Measurements from ENCODE around the gene PTPN3.

The PTPN3 gene

DNA sequence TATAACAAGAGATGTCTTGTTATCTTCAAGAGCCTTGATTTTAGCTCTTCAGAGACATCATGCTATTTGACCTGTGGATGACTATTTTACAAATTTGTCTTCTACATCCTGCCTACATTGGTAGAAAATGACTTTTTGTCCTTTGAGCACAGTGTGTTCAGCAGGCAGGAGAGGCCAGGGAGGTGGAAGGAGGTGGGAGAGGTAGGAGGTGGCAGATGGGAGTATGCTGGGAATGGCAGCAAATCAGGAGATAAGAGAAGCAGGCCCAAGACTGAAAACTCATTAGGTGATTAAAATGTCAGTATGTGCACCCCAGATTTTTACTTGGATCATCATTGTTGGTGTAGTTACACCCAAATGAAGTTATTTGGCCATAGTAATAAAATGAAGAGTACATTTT lies 44.1 kb downstream of the PTPN3 start:
- no peak for DNase-seq (ENCODE audit: low read depth in 2 of 2)

DNA sequence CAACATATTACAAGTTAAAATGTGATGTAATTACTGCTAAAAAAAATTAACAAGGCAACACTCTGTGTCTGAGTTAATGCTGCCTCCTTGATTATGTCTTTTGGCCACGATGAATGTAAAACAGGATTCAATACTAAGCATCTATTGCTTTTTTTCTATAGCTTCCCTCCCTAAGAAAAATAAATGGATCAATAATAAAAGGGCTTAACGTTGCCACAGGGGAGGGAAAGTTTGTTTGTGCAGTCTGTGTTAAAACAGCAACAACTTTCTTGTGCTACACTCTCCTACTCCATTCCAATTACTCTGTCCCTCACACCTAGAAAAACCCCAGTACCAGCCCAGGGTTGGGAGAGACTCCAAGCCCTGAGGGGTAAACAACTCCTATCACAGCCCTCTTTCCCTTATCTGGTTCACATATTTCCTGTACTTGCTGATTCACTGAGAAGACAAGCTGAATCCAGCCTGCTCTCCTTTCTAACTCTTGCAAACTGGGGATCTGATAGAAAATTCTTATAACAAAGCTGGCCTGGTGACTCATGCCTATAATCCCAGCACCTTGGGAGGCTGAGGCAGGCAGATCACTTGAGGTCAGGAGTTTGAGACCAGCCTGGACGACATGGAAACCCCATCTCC lies 44.8 kb downstream of the PTPN3 start:
- DNase-seq (ENCODE audit: low read depth in 2 of 2): no peak

GRCh38 chr9:109452761-109453160 lies 45.3 kb downstream of the PTPN3 start:
- no peak for DNase-seq (ENCODE audit: low read depth in 2 of 2)

GRCh38 chr9:109451311-109452025 lies 46.6 kb downstream of the PTPN3 start:
- DNase-seq (ENCODE audit: low read depth in 2 of 2): no peak

DNA sequence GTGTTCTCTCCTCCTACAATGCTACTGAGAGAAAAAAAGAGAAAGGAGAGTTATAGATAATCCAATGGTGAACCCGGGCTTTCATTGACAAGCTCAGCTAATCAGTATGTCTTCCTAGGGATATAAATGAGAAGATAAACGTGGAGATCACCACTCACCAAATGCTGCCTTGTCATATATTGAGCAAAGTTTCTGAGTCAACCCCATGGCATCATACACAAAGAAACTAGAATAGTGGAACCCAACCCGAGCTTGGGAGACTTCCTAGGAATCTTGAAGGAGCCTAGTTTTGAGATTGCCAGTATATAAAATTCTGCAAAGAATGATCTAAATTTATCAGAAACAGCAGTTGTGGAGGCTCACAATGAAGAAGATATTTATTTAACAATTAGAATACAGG lies 47.8 kb downstream of the PTPN3 start:
- no peak for DNase-seq (ENCODE audit: low read depth in 2 of 2)

GRCh38 chr9:109449036-109449798 lies 48.9 kb downstream of the PTPN3 start:
- DNase-seq (ENCODE audit: low read depth in 2 of 2): no peak

GRCh38 chr9:109448223-109448622 lies 49.9 kb downstream of the PTPN3 start:
- no peak for DNase-seq (ENCODE audit: low read depth in 2 of 2)

DNA sequence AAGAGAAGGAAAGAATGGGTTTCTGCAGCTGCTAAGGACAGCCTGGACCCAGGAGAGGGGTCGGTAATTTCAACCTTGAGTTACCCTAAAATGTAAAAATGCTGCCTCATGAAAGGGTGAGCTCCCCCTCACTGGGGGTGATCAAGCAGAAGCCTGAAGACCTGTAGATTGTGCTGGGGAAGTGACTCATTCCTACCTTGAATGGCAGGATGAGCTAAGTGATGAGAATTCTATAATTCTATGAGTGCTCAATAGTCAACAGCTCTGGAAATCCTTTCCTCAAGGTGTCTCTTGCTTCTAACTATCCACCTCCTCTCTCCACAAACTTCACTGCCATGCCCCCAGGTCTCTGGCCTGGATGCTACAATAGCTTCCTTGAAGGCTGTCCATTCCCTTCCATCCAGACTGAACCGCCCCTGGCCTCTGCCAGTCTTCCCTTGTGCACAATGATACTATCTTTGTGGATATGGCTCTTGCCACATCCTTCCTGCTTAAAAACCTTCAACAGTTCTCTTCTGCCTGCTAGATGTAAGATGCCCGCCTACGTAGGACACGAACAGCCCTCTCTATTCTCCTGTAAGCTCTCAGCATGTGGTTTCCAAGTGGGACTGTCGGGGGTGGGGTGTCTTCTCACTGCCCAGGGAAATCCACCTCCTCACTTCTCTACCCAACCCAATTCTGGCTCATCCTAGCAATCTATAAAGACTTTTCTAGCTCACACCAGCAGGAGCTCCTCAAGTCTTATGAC lies 50.6 kb downstream of the PTPN3 start:
- DNase-seq (ENCODE audit: low read depth in 2 of 2): no peak

DNA sequence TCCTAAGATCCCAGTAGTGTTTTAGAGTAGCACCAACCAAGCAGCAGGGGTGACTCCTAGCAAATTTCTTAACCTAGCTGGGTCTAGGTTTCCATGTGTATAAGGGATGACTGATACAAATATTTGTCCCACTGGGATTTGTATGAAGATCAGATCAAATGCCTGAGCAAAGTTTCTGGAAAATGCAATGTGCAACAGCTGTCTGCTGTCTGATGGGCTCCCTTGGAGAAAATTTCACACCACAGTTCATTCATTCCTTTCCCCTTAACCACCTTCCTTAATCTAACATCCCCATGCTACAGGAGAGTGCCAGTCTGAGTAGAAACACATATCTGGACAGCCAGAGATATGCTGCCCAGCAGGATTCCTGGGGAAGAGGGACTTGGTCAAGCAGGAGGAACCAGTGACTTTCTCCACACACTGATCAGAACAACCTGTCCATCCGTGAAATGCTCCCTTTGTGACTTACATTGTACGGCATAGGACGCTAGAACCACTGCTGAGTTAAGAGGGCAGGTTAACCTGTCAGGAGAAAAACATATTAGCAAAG lies 53.3 kb downstream of the PTPN3 start:
- DNase-seq (ENCODE audit: low read depth in 2 of 2): no peak

- DNase-seq (ENCODE audit: low read depth in 2 of 2): no peak
These were observed 55.4 kb downstream of the PTPN3 start for GRCh38 chr9:109442716-109443115.

- DNase-seq (ENCODE audit: low read depth in 2 of 2): no peak
These were observed 56.8 kb downstream of the PTPN3 start for GRCh38 chr9:109441296-109441695.

DNA sequence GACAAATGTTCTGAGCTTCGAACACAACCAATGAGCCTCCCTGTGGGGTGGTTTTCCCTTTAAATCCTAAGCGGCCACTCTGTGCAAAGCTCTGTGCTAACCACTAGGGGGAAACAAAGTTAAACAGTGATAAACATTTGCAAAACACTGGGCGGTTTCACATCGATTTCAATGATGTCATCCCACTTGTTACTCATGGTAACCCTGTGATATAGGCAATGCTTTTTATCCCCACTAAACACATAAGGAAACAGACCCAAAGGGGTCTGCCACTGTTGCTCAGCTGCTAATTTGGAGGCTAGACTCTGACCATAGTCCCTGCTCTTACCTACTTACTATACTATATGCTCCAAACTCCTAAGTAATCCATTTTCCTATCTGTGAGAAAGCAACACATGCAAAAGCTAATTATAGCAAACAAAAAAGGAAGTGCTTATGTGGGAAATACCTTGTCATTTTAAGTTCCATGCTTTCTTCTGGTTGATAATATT lies 57.3 kb downstream of the PTPN3 start:
- peak in 1 of 2 donors; percentile 5 for DNase-seq (ENCODE audit: low read depth in 2 of 2)

DNA sequence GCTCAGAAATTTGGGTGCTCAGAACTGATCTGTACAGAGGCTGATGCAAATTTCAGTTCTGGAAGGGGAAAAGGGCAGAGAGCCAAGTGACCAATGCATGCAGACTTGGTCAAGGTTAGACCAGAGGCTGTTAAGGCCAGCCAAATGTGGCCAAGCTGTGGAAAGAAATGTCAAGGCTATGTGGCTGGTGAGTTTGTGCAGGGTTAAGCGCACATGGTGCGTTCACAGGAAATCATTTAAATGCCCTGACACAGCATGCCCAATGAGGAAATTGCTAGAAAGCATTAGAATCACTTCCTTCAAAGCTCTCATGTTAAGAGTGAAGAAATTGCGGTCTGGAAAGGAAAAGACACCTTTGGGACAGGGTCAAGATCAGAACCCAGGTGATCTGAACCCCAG lies 58.0 kb downstream of the PTPN3 start:
- DNase-seq (ENCODE audit: low read depth in 2 of 2): no peak

DNA sequence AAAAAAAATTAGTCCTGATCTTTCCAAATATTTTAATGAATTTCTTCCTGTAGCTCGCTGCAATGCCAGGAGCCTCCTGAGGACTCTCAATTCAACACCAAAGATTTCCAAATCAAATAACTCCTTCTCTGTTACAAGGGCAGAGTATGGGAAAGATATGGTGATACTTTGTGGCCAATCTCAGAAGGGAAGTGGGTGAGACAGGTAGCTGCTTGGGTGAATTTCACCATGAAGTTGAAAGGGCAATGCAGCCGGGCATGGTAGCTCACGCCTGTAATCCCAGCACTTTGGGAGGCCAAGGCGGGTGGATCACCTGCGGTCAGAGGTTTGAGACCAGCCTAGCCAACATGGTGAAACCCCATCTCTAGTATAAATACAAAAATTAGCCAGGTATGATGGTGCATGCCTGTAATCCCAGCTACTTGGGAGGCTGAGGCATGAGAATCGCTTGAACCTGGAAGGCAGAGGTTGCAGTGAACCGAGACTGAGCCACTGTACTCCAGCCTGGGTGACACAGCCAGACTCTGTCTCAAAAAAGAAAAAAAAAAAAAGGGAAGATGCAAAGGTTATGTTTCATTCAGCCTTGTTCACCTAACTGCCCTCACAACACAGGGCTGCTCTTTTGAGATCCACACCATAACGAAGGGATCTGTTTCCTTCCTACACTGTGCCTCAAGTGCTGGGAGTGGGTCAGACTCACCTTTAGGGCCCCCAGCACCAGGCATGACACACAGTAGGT lies 58.6 kb downstream of the PTPN3 start:
- DNase-seq (ENCODE audit: low read depth in 2 of 2): no peak

DNA sequence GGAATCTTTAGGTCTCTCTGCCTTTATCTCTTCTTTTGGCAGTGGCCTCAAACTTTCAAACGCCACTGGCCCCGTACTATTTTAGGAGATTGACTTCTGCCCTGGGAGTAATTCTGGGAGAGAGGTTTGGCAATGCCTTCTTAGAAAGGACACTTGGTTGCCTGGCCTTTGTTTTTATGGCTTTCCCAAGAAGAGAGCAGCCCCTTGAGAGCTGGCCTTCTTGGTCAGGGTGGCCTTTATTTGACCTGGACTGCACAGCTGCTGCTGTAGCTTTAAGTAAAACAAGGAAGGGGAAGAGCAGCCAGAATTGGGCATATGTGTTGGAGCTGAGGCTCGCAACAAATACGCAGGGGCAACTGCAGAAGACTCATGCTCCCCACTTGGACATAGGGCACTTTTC lies 60.8 kb downstream of the PTPN3 start:
- no peak for DNase-seq (ENCODE audit: low read depth in 2 of 2)

- DNase-seq (ENCODE audit: low read depth in 2 of 2): no peak
These were observed 62.0 kb downstream of the PTPN3 start for GRCh38 chr9:109436071-109436470.

DNA sequence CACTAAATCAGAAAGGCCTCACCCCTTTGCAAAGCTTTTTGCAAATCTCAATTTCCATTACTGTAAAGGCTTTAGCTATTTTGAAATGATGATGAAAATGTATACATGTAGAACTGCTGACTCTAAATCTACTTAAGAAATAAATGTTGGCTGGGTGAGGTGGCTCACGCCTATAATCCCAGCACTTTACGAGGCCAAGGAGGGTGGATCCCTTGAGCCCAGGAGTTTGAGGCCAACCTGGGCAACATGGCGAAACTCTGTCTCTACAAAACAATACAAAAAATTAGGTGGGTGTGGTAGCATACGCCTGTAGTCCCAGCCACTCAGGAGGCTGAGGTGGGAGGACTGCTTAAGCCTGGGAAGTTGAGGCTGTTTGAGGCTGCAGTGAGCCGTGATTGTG lies 64.6 kb downstream of the PTPN3 start:
- DNase-seq (ENCODE audit: low read depth in 2 of 2): no peak

- DNase-seq (ENCODE audit: low read depth in 2 of 2): no peak
These were observed 67.9 kb downstream of the PTPN3 start for GRCh38 chr9:109430231-109430630.

- DNase-seq (ENCODE audit: low read depth in 2 of 2): no peak
These were observed 69.3 kb downstream of the PTPN3 start for GRCh38 chr9:109428854-109429253.

GRCh38 chr9:109427886-109428285 lies 70.2 kb downstream of the PTPN3 start:
- DNase-seq (ENCODE audit: low read depth in 2 of 2): no peak
